ENCODE measurements around the gene SERPIND1. TPM values are rescaled to one million over a fixed set of nuclear protein-coding genes. Genes with fewer than 3 reads are reported as not detected.
"Not testable (repeated sequence)": the region's sequence is repeated elsewhere in the genome, so short reads cannot be mapped to it uniquely, and the experiment has no call there.

The SERPIND1 gene
- total RNA-seq, 2 donors from 2014 or later, result not detected

DNA sequence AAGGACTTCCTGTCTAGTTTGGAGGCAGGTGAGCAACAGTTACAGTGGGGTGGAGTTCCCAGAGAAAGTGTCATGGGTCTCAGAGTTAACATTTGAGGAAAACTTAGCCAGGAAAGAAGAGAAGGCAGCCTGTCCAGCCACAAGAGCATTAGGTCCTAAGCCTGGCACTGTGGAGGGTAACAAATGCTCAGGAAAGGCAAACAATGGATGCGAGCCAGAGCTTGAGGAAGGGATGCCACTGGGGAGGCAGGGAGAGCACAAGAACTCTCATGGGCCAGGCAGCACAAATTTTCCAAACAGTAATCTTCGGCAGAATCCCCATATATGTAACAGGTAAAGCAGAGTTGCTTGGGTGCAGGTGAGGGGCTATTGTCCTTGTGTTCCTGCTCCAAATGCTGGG, 8.0 kb upstream of the SERPIND1 start:
- intact Hi-C loops (cut with DNase I), result no loop called here
- WGBS, 2 donors, result 76 to 100% methylated on average over 1 to 2 of the region's 2 CpGs
- H3K36me3 ChIP-seq (replicated peaks in 1 of 2; ENCODE audit: insufficient read depth in 1 of 2, low read depth in 2 of 2), result peaks cover 0 to 19% of the 10 kb centered on the region in 2 donors
- DNase-seq (no peak), ATAC-seq (no peak)
- no peak overlapping the region for H3K27ac ChIP-seq
- no peak overlapping the region for H3K4me3 ChIP-seq
- H3K4me1 ChIP-seq, result no peaks in the 10 kb centered on the region
- no peaks in the 10 kb centered on the region for H3K27me3 ChIP-seq
- TF ChIP-seq, protein P1, sequence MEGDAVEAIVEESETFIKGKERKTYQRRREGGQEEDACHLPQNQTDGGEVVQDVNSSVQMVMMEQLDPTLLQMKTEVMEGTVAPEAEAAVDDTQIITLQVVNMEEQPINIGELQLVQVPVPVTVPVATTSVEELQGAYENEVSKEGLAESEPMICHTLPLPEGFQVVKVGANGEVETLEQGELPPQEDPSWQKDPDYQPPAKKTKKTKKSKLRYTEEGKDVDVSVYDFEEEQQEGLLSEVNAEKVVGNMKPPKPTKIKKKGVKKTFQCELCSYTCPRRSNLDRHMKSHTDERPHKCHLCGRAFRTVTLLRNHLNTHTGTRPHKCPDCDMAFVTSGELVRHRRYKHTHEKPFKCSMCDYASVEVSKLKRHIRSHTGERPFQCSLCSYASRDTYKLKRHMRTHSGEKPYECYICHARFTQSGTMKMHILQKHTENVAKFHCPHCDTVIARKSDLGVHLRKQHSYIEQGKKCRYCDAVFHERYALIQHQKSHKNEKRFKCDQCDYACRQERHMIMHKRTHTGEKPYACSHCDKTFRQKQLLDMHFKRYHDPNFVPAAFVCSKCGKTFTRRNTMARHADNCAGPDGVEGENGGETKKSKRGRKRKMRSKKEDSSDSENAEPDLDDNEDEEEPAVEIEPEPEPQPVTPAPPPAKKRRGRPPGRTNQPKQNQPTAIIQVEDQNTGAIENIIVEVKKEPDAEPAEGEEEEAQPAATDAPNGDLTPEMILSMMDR (IDR thresholded peaks at IDR 0.05), result no peak
- TF ChIP-seq POLR2A (IDR thresholded peaks at IDR 0.05), result no peak
- no peaks in the 10 kb centered on the region for H3K9me3 ChIP-seq

DNA sequence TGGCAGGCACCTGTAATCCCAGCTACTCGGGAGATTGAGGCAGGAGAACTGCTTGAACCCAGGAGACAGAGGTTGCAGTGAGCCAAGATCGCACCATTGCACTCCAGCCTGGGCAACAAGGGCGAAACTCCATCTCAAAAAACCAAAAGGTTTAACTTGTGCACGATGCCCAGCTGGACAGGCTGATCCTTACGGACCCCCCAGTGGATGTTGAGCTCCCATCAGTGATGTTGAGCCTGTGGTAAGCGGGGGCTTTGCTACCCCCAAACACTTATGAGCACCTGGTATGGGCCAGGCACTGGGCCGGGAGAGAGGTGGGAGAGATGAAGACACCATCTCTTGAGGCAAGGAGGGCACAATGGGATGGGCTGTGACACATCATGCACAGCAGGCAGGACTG, 7.4 kb upstream of the SERPIND1 start:
- ATAC-seq (no peak), DNase-seq (no peak)
- no peak for TF ChIP-seq POLR2A (IDR thresholded peaks at IDR 0.05)
- TF ChIP-seq, protein P1 (IDR thresholded peaks at IDR 0.05), result no peak
- no peaks in the 10 kb centered on the region for H3K4me1 ChIP-seq
- H3K36me3 ChIP-seq (replicated peaks in 1 of 2; ENCODE audit: insufficient read depth in 1 of 2, low read depth in 2 of 2), result peaks cover 0 to 17% of the 10 kb centered on the region in 2 donors
- intact Hi-C loops (cut with DNase I), result no loop called here
- H3K27me3 ChIP-seq, result no peaks in the 10 kb centered on the region
- no peaks in the 10 kb centered on the region for H3K9me3 ChIP-seq
- no peak overlapping the region for H3K4me3 ChIP-seq
- H3K27ac ChIP-seq, result no peak overlapping the region
- 97 to 100% methylated on average over 1 to 7 of the region's 7 CpGs for WGBS, 2 donors

DNA sequence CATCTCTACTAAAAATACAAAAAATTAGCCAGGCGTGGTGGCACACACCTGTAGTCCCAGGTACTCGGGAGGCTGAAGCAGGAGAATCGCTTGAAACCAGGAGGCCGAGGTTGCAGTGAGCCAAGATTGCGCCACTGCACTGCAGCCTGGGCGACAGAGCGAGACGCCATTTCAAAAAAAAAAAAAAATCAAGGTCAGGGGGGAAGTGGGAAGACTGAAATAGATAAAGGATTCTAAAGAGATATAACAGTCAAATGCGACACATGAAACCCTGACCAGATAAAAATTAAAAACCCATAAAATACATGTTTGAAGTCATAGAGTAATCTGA, 4.5 kb upstream of the SERPIND1 start:
- H3K9me3 ChIP-seq; H3K4me3 ChIP-seq; H3K27me3 ChIP-seq; H3K27ac ChIP-seq; H3K36me3 ChIP-seq (replicated peaks in 1 of 2; ENCODE audit: insufficient read depth in 1 of 2, low read depth in 2 of 2); DNase-seq; H3K4me1 ChIP-seq; ATAC-seq; intact Hi-C loops (cut with DNase I): not testable (repeated sequence)
- 85 to 98% methylated on average over 9 of the region's 9 CpGs for WGBS, 2 donors

DNA sequence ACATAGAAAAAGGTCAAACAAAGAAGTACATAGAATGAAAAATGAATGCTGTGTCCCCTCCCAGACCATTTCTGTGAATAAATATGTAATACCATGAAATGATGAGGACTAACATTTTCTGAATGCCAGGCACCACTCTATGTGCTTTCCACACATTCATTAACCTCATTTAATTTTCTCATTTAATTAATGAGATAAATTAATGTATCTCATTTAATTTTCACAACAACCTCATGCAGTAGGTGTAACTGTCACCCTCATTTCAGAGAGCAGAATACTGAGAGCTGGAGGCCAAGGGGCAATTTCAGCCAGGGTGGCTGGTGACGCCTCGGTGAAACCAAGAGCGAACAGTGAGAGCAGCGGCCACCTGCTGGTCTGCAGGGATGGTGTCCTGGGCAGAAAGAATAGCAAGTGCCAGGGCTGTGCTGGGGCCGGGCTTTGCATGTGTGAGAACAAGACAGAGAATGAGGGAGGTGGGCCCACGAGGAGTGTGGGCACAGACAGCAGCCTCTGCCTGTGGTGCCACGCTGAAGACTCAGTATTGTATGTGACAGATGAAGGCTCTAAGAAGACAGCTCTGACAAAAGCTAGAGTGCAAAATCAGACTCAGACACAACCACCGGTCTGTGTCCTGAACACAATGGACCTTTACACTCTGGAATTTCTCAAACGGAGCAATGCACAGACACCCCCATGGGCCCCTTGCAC, 1.8 kb upstream of the SERPIND1 start:
- Histone ChIP-seq H3K4me3 (no peak overlapping the region), H3K27me3 (no peaks in the 10 kb centered on the region), H3K27ac (no peak overlapping the region), H3K4me1 (peaks cover 7% of the 10 kb centered on the region), H3K9me3 (no peaks in the 10 kb centered on the region), H3K36me3 (replicated peaks in 1 of 2; ENCODE audit: insufficient read depth in 1 of 2, low read depth in 2 of 2) (no peaks in the 10 kb centered on the region)
- TF ChIP-seq, protein P1 (IDR thresholded peaks at IDR 0.05), result no peak
- TF ChIP-seq POLR2A (IDR thresholded peaks at IDR 0.05), result no peak
- intact Hi-C loops (cut with DNase I), result no loop called here
- DNase-seq, result no peak
- WGBS, 2 donors, result 90 to 92% methylated on average over 8 to 9 of the region's 9 CpGs
- ATAC-seq, result no peak

DNA sequence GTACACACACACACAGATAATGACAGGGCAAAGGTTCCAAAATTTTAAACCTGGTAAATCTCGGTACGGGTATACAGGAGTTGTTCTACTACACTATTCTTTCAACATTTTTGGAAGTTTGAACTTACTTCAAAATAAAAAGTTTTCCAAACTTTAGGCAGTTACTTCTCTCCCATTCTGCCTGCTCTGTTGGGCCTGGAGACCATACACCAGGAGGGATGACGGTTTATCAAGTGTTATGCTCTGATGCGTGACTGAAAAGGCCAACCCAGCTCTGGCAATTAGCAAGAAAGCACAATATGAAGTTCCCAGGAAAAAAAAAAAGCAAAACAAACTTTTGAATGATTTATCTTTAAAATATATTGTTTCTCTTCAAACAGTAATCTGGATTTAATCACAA, 969 bp downstream of the SERPIND1 start:
- H3K4me1 ChIP-seq, result peaks cover 17% of the 10 kb centered on the region
- H3K9me3 ChIP-seq, result no peaks in the 10 kb centered on the region
- H3K27ac ChIP-seq, result no peak overlapping the region
- no peaks in the 10 kb centered on the region for H3K27me3 ChIP-seq
- 96 to 97% methylated on average over 4 of the region's 4 CpGs for WGBS, 2 donors
- ATAC-seq (no peak), DNase-seq (no peak)
- no peak for TF ChIP-seq POLR2A (IDR thresholded peaks at IDR 0.05)
- TF ChIP-seq, protein P1 (IDR thresholded peaks at IDR 0.05), result no peak
- H3K4me3 ChIP-seq, result no peak overlapping the region
- intact Hi-C loops (cut with DNase I), result no loop called here
- H3K36me3 ChIP-seq (replicated peaks in 1 of 2; ENCODE audit: insufficient read depth in 1 of 2, low read depth in 2 of 2), result no peaks in the 10 kb centered on the region
